Muscle of arm (tissue), 12 donors: ENCODE measurements around the gene PLCXD3. TPM values are rescaled to one million over a fixed set of nuclear protein-coding genes. Genes with fewer than 3 reads are reported as not detected.

Experiments
- DNase-seq: peaks from one replicate; pipeline ENCODE4 v3.0.0-alpha.2; 2013
- polyA plus RNA-seq, 12 donors: library from polyadenylated mRNA; unstranded; fragments of 120-200 nt; gene quantifications; one replicate each; pipeline ENCODE4 v1.2.1, GENCODE V29; 2013; ENCODE audit not compliant: insufficient read length in 12 of 12

The PLCXD3 gene
- polyA plus RNA-seq, 12 donors: 0.05 to 0.24 (median 0.10) TPM; not detected in 2

DNA sequence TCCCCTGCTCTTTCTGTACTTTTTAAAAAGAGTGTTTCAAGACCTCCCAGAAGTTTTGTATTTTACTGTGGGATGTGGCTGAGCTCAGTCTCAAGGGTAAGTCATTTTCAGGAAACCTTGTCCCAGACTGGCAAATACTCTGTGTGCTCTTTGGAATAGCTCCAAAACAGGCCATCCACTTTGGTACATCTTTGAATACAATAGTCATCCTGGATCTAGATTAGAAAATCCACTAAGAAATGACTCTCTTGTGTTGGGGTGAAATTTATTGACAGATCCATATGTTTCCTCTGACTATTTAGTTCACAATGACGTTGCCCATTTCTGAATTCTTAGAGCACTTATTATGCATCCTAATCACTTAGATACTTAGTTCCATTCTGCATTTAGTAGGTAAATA is 95.2 kb downstream of the PLCXD3 start:
- DNase-seq: no peak

DNA sequence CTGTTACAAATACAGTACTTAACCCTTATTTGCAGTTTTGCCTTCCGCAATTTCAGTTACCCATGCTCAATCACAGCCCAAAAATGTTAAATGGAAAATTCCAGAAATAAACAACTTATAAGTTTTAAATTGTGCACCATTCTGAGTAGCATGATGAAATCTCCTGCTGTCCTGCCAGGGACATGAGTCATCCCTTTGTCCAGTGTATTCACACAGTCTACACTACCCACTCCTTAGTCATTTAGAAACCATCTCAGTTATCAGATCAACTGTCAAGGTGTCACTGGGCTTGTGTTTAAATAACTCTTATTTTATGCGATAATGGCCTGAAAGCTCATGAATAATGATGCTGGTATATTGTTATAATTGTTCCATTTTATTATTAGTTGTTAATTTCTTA is 95.8 kb downstream of the PLCXD3 start:
- no peak for DNase-seq

DNA sequence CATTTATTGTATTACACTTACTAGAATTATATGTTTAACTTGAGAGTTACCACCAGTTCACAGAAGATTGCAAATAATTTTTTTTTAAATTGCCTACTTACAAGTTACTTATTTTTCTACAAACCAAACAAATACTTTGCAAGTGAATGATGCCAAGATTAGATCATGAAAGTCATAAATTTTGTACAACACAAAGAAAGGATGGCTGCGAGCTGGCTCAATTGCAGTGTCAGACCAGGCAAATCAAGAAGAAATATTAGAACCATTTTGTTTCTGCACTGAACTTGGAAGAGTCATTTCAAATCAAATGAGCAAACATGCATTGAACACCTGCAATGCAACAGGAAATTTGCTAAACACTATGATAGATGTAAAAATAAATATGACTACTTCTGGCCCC is 97.3 kb downstream of the PLCXD3 start:
- no peak for DNase-seq

- no peak for DNase-seq
Observed at GRCh38 chr5:41412496-41412895, 97.9 kb downstream of the PLCXD3 start.

- DNase-seq: no peak
Observed at GRCh38 chr5:41410737-41411136, 99.7 kb downstream of the PLCXD3 start.

GRCh38 chr5:41410307-41410706 is 100.1 kb downstream of the PLCXD3 start:
- no peak for DNase-seq

DNA sequence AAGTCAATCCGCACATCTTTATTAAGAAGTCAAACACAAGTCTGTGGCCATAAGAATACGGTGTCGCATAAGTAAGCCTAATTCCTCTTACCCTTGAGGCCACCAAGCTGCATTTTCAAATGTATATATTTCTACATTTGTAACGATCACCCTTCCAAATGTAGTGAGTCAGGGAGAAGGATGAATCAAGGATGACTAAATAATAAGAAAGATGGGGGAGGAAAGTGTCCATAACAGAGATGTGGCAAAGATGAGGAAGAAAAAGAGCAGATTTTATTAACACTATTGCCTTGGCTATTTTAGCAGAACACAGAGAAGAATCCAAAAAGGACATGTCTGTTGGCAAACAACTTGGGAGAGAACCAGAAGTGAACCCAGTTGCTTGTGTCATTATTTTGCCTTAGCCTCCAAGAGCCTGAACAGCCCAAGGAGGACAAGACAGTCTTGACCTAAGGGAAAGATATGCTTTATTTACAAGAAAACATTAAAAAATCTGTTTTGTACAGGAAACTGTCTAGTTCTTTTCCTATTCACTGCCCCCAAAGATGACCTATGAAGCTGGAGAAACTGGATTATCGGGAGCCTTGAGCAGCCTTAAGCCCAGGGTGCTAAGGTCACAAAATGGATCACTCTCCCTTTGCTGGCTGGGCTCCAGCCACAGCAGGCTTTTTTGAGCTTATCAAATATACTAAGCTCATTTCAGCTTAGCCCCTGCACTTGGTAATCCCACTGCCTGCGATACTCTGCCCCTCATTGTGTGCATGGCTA is 101.5 kb downstream of the PLCXD3 start:
- no peak for DNase-seq

- DNase-seq: no peak
Observed at GRCh38 chr5:41406936-41407335, 103.5 kb downstream of the PLCXD3 start.

DNA sequence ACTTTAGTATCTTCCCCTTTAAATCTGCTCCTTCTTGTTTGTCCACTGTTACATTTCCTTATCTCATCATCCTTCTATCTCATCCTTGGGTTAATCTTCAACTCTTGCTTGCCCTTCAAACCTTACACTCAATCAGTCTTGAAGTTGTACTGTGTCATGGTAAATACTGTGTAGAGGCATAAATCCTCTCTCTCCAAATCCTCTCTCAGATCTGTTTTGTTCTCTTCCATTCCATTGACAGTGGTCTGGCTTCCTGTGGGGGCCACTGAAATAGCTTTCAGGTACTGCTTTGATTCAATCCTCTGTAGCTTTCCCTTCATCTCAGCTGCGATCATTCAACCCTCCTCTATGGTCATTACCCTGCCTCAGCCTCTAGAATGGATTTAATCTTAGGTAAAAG is 104.0 kb downstream of the PLCXD3 start:
- DNase-seq: no peak

- DNase-seq: no peak
Observed at GRCh38 chr5:41404757-41405156, 105.6 kb downstream of the PLCXD3 start.

- no peak for DNase-seq
Observed at GRCh38 chr5:41403846-41404245, 106.6 kb downstream of the PLCXD3 start.

DNA sequence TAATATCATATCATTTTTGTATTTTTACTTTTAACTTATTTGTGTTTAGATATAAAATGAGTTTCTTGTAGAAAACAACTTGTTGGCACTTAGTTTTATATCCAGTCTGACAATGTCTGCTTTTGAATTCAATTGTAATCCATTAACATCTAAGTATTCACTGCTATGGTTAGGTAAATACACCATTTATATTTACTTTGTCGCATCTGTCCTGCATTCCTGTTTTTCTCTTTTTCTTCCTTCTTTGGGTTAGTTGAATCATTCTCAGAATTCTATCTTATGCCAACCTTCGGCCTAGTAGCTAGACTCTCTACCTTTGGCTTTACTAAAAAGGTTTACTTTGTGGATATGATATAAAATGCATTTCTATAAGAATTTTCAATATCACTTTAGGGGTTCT is 107.6 kb downstream of the PLCXD3 start:
- DNase-seq: no peak

DNA sequence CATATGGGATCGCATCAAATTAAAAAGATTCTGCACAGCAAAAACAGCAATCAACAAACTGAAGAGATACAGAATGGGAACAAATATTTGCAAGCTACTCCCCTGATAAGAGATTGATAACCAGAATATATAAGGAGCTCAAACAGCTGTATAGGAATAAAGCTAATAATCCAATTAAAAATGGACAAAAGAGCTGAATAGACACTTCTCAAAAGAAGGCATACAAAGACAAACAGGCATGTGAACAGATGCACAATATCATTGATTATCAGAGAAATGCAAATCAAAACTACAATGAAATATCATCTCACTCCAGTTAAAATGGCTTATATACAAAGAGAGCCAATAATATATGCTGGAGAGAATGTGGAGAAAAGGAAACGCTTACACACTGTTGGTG is 110.6 kb downstream of the PLCXD3 start:
- no peak for DNase-seq

DNA sequence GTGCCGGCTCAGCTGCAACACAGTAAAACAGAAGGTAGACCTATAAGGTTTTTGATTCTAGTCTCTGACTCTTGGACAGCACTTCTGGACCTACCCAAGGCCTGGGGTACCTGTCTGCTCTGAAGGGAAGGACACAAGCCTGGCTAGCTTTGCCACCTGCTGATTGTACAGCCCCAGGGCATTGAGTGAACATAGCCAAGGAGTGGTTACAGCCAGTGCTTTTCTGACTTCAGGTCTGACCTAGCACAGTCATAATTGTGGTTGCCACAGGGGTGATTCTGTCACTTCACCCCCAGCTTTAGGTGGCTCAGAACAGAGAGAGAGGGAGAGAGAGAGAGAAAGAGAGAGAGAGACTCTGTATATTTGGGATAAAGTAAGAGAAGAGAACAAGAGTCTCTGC is 118.4 kb downstream of the PLCXD3 start:
- no peak for DNase-seq

GRCh38 chr5:41374631-41375030 is 135.8 kb downstream of the PLCXD3 start:
- DNase-seq: no peak

GRCh38 chr5:41373230-41373629 is 137.2 kb downstream of the PLCXD3 start:
- DNase-seq: no peak

GRCh38 chr5:41371738-41372137 is 138.7 kb downstream of the PLCXD3 start:
- no peak for DNase-seq

GRCh38 chr5:41370482-41370881 is 139.9 kb downstream of the PLCXD3 start:
- DNase-seq: no peak

GRCh38 chr5:41369799-41370198 is 140.6 kb downstream of the PLCXD3 start:
- DNase-seq: no peak

GRCh38 chr5:41368158-41368557 is 142.2 kb downstream of the PLCXD3 start:
- no peak for DNase-seq

DNA sequence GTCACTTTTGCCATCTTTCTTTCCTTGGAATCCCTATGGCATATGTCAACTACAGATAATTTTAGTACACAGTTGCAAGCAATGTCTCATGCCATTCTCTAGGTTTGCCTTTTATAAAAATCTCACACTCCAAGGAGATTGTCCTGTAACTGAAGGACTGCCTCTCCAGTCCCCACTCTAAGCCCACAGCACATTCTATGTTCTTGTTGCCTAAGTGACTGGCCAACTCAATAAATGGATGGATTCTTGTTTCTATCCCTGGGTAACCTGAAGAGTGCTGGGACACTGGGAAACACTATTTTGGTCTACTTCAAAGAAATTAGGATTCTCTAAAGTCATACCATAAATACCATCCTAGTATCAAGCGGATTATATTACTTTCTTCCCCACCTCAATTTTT is 145.0 kb downstream of the PLCXD3 start:
- DNase-seq: no peak

- DNase-seq: peak; percentile 44
Observed at GRCh38 chr5:41364346-41364745, 146.1 kb downstream of the PLCXD3 start.

- DNase-seq: no peak
Observed at GRCh38 chr5:41363343-41363986, 146.9 kb downstream of the PLCXD3 start.

GRCh38 chr5:41356786-41357185 is 153.6 kb downstream of the PLCXD3 start:
- no peak for DNase-seq
